Gastroesophageal sphincter (tissue), 4 donors: ENCODE measurements around the gene RBM39. TPM values are rescaled to one million over a fixed set of nuclear protein-coding genes. Genes with fewer than 3 reads are reported as not detected.

Experiments
- ATAC-seq: fragments of 150-250 bp; one replicate; pipeline ENCODE4 v1.9.1; 2016; ENCODE audit warnings: mild to moderate bottlenecking, moderate library complexity
- H3K27ac ChIP-seq, 4 donors: fragments of 200-600 bp; sonication (generic) in 3 of 4; 1 replicate in 3 of 4; 2 replicates in 1 of 4; pipeline ENCODE4 v1.5.1; 2016 to 2019
- H3K27me3 ChIP-seq: fragments of 200-600 bp; sonication (generic); one replicate; pipeline ENCODE4 v1.5.1; 2019
- H3K36me3 ChIP-seq, 2 donors: fragments of 200-600 bp; sonication (generic); one replicate each; pipeline ENCODE4 v1.5.1; 2019; ENCODE audit warnings: control low read depth in 1 of 2
- H3K4me1 ChIP-seq, 3 donors: fragments of 200-600 bp; sonication (generic); 1 replicate in 2 of 3; 2 replicates in 1 of 3; pipeline ENCODE4 v1.5.1; 2016 to 2019; ENCODE audit warnings: control low read depth in 2 of 3
- H3K4me3 ChIP-seq, 2 donors: fragments of 200-600 bp; sonication (generic); one replicate each; pipeline ENCODE4 v1.5.1; 2019; ENCODE audit warnings: mild to moderate bottlenecking in 1 of 2, moderate library complexity in 1 of 2
- H3K9me3 ChIP-seq, 3 donors: fragments of 200-600 bp; sonication (generic); one replicate each; pipeline ENCODE4 v1.5.1; 2017 to 2019; ENCODE audit warnings: control low read depth in 2 of 3
- EP300 ChIP-seq: sonication (generic); formaldehyde crosslinking; IDR thresholded peaks from one replicate; pipeline ENCODE4 v1.6.1; 2017; ENCODE audit warnings: antibody characterized with exemption, mild to moderate bottlenecking
- POLR2A ChIP-seq, 2 donors: fragments of 450-650 bp; IDR thresholded peaks; one replicate each; pipeline ENCODE4 v1.6.1; 2017; ENCODE audit warnings: antibody characterized with exemption in 2 of 2, mild to moderate bottlenecking in 2 of 2, moderate library complexity in 1 of 2
- POLR2AphosphoS5 ChIP-seq: sonication (generic); formaldehyde crosslinking; IDR thresholded peaks from one replicate; pipeline ENCODE4 v1.6.1; 2017; ENCODE audit warnings: antibody characterized with exemption
- WGBS, 2 donors: methylation state at CpG; one replicate each; pipeline ENCODE4 v1.1.5; 2018; ENCODE audit warnings: low coverage in 1 of 2; 5-methylcytosine and 5-hydroxymethylcytosine counted together
- total RNA-seq, 4 donors: library from RNA; depleted of rRNA; stranded (reverse); fragments of >200 nt; gene quantifications; one replicate each; pipeline ENCODE4 v1.1.0, GENCODE V29; 2016
- TF ChIP-seq, protein P1 (sequence below), 4 experiments: fragments of 200-600 bp in 2 of 4; fragments of 450-650 bp in 2 of 4; sonication (generic) in 1 of 4; IDR thresholded peaks; one replicate each; pipeline ENCODE4 v1.5.1; 2017 to 2019; ENCODE audit warnings: antibody characterized with exemption in 4 of 4, mild to moderate bottlenecking in 2 of 4, moderate library complexity in 2 of 4

The RBM39 gene
- total RNA-seq, 4 donors from 2014 or later, result 159 to 369 (median 238) TPM

DNA sequence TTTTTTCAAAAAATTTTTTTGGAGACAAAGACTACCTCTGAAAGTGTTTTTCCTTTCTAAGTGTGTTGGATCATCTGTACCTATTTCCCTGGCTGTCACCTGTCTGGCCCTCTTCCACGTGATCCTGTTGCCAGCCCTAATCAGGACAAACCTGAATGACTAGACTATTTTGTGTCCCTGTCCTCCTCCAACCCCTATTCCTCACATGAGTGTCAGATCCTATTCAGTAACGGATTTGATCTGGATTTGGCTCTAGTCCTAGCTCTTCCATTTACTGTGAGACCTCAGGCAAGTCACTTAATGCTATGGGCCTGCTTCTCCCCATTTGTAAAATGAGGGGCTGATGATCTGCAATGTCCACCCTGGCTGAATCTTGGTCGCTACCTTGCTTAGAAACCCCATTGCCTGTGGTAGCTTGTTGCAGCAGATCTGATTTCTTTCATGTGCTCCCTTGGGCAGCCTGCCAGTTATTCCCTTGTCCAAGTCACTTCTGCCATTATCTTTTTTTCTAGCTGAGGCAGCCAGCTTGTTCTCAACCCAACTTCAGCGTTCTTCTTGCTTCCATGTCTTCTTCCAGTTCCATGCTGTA is 34.5 kb upstream of the RBM39 start:
- Histone ChIP-seq H3K27me3 (no peaks in the 10 kb centered on the region), H3K9me3 (no peaks in the 10 kb centered on the region), H3K4me1 (peaks cover 0 to 56% (median 17%) of the 10 kb centered on the region in 3 donors), H3K27ac (peak overlapping the region in 1 of 4 donors; percentile 52), H3K36me3 (peaks cover 0 to 18% of the 10 kb centered on the region in 2 donors), H3K4me3 (no peak overlapping the region)
- ATAC-seq, result no peak
- WGBS, 2 donors, result 54 to 55% methylated on average over 3 to 4 of the region's 4 CpGs
- TF ChIP-seq POLR2A (IDR thresholded peaks at IDR 0.05), result no peak
- TF ChIP-seq POLR2AphosphoS5, result no peak
- no peak for TF ChIP-seq EP300
- TF ChIP-seq, protein P1, sequence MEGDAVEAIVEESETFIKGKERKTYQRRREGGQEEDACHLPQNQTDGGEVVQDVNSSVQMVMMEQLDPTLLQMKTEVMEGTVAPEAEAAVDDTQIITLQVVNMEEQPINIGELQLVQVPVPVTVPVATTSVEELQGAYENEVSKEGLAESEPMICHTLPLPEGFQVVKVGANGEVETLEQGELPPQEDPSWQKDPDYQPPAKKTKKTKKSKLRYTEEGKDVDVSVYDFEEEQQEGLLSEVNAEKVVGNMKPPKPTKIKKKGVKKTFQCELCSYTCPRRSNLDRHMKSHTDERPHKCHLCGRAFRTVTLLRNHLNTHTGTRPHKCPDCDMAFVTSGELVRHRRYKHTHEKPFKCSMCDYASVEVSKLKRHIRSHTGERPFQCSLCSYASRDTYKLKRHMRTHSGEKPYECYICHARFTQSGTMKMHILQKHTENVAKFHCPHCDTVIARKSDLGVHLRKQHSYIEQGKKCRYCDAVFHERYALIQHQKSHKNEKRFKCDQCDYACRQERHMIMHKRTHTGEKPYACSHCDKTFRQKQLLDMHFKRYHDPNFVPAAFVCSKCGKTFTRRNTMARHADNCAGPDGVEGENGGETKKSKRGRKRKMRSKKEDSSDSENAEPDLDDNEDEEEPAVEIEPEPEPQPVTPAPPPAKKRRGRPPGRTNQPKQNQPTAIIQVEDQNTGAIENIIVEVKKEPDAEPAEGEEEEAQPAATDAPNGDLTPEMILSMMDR (IDR thresholded peaks at IDR 0.05), result no peak

DNA sequence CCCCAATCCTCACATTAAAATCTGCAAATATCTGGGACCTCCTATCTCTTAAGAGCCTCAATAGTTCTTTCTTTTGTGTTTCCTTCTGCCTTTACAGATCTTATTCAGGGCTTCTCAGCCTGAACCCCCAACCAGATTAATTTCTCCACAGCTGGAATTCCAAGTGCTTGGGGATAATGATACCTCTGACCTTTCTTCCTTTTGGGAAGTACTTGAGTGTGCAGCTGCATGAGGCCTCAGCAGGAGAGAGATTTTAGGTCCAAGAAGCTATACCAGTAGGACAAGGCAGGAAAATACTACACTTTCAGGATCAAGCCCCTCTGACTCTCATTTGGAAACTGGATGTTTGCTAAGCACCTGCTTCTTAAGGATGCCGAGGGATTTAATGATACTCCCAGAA is 32.3 kb upstream of the RBM39 start:
- ATAC-seq, result no peak
- H3K4me3 ChIP-seq, result no peak overlapping the region
- peaks cover 0 to 7% of the 10 kb centered on the region in 2 donors for H3K36me3 ChIP-seq
- H3K27ac ChIP-seq, result peak overlapping the region in 1 of 4 donors; percentile 97
- H3K4me1 ChIP-seq, result peaks cover 0 to 68% (median 35%) of the 10 kb centered on the region in 3 donors
- H3K27me3 ChIP-seq, result no peaks in the 10 kb centered on the region
- H3K9me3 ChIP-seq, result no peaks in the 10 kb centered on the region
- WGBS, 2 donors, result 88% methylated on average over 1 of the region's 1 CpG; no CpG with 5 or more reads in 1 of the 2 donors
- TF ChIP-seq EP300 (no peak), POLR2AphosphoS5 (no peak), POLR2A (IDR thresholded peaks at IDR 0.05) (no peak)
- TF ChIP-seq, protein P1 (IDR thresholded peaks at IDR 0.05), result no peak

DNA sequence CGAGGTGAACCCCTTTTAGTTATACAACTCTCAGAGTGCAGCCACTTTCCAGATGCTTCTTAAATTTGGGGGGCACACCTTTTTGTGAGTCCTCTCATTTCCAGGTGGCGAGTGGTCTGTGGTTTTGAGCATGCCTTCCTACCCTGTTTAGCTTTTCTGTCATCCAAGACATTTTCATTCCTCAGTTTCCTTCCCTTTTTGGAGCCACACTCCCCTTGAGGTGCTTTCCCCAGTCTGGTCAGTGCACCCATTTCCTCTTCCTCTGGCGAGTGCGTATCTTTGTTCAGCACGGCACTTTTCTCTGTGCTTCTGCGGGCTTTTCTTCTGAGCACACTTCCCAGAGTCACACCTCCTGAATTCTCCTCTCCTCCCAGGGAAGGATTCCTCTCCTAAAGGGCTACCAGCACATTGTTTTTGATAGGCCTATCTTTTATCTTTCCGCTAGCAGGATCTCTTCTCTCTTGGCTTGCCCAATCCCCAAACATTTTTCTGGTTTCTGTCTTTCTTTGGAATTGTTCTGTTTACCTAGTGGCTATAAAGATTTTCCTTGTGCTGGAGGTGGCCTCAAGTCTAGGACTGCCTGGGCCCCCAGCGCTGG is 31.2 kb upstream of the RBM39 start:
- WGBS, 2 donors, result 56% methylated on average over 6 to 8 of the region's 8 CpGs
- Histone ChIP-seq H3K27ac (peak overlapping the region; percentile 94 to 99 (median 96)), H3K9me3 (no peaks in the 10 kb centered on the region), H3K4me3 (peak overlapping the region in 1 of 2 donors; percentile 74), H3K27me3 (no peaks in the 10 kb centered on the region), H3K36me3 (no peaks in the 10 kb centered on the region), H3K4me1 (peaks cover 0 to 72% (median 40%) of the 10 kb centered on the region in 3 donors)
- ATAC-seq, result no peak
- TF ChIP-seq POLR2AphosphoS5 (no peak), EP300 (no peak), POLR2A (IDR thresholded peaks at IDR 0.05) (no peak)
- TF ChIP-seq, protein P1 (IDR thresholded peaks at IDR 0.05), result no peak

DNA sequence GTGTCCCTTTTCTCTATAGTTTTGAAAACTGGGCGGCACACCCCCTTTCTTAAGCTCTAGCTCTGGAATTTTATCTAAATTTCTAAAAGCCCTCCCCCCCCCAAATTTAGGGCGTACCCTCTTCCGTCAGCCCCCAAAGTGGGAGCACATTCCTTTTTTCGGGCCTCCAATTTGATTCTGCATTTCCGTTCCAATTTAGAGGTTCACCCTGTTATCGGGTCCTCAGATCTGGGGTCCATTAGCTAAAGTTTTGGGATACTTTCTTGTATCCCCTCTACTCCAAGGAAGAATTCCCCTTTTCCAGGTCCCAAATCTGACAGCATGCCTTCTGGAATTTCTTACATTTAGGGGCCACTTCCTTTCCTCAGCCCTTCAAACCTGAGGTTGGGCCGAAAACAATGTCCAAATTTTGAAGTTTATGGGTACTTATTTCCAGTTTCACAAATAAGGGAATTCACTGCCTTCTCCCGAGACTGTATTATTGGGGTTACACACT is 30.6 kb upstream of the RBM39 start:
- no peaks in the 10 kb centered on the region for H3K27me3 ChIP-seq
- 6 to 21% methylated on average over 3 to 8 of the region's 8 CpGs for WGBS, 2 donors
- H3K27ac ChIP-seq, result peak overlapping the region; percentile 94 to 99 (median 96)
- peaks cover 0 to 75% (median 46%) of the 10 kb centered on the region in 3 donors for H3K4me1 ChIP-seq
- H3K36me3 ChIP-seq, result no peaks in the 10 kb centered on the region
- no peak for ATAC-seq
- TF ChIP-seq POLR2AphosphoS5 (no peak), EP300 (no peak), POLR2A (IDR thresholded peaks at IDR 0.05) (no peak)
- TF ChIP-seq, protein P1 (IDR thresholded peaks at IDR 0.05), result no peak
- H3K9me3 ChIP-seq, result no peaks in the 10 kb centered on the region
- peak overlapping the region; percentile 74 to 89 for H3K4me3 ChIP-seq
